IMR-90 (cell line): ENCODE data around the gene SEPTIN2. TPM values are rescaled to one million over a fixed set of nuclear protein-coding genes. Genes with fewer than 3 reads are reported as not detected.

ENCODE experiments used
- ATAC-seq: fragments of 200-7000 bp; cut with Tn5 transposase; 2 replicates; pipeline ENCODE4 v1.9.1; 2020; ENCODE audit warnings: low read depth, mild to moderate bottlenecking, moderate library complexity
- BruUV-seq: library from RNA; stranded (reverse); fragments of 400-500 nt; replicated peaks from 2 replicates; lab custom pipeline; 2021; lab: Mats Ljungman, UMichigan
- CTCF ChIA-PET: fragments of 300-600 bp; formaldehyde crosslinking; extraction: SDS; loops from one replicate; lab custom pipeline; 2021; ENCODE audit warnings: antibody characterized with exemption; lab: Yijun Ruan, JAX
- POLR2A ChIA-PET: fragments of 300-600 bp; sonication (Branson Sonifier 250); formaldehyde crosslinking; loops from one replicate; lab custom pipeline; 2022; ENCODE audit warnings: antibody characterized with exemption; ENCODE audit not compliant: unreplicated experiment; lab: Charles Lee
- DNase-seq: peaks from one replicate; pipeline ENCODE4 v3.0.0; 2013
- H2AFZ ChIP-seq: replicated peaks from 2 replicates; pipeline ENCODE3; 2013; ENCODE audit warnings: low read length, mild to moderate bottlenecking; ENCODE audit not compliant: poor library complexity
- H2AK5ac ChIP-seq: 2 replicates; pipeline ENCODE4 v1.6.1; 2013; ENCODE audit warnings: low read depth, low read length, inconsistent platforms
- H2AK9ac ChIP-seq: replicated peaks from 2 replicates; pipeline ENCODE3; 2013; ENCODE audit warnings: mild to moderate bottlenecking, low read depth, low read length, moderate library complexity; ENCODE audit not compliant: poor library complexity
- H2BK120ac ChIP-seq: 2 replicates; pipeline ENCODE4 v1.6.1; 2013; ENCODE audit warnings: low read depth, low read length, inconsistent platforms
- H2BK15ac ChIP-seq: 3 replicates; pipeline ENCODE4 v1.6.1; 2013; ENCODE audit warnings: low read depth, low read length, inconsistent platforms
- H2BK20ac ChIP-seq: 2 replicates; pipeline ENCODE4 v1.6.1; 2013; ENCODE audit warnings: low read depth, mild to moderate bottlenecking, inconsistent platforms, low read length, moderate library complexity
- H2BK5ac ChIP-seq: 2 replicates; pipeline ENCODE4 v1.6.1; 2013; ENCODE audit warnings: mild to moderate bottlenecking, low read depth, low read length, inconsistent platforms; ENCODE audit not compliant: poor library complexity, severe bottlenecking
- H3K14ac ChIP-seq: replicated peaks from 2 replicates; pipeline ENCODE4 v1.6.1; 2013; ENCODE audit warnings: low read depth, low read length, inconsistent platforms
- H3K18ac ChIP-seq: 2 replicates; pipeline ENCODE4 v1.6.1; 2013; ENCODE audit warnings: low read depth, low read length, control low read depth
- H3K23ac ChIP-seq: 2 replicates; pipeline ENCODE4 v1.6.1; 2013; ENCODE audit warnings: low read depth, low read length, inconsistent platforms
- H3K27ac ChIP-seq: 2 replicates; pipeline ENCODE4 v1.5.1; 2013; ENCODE audit warnings: mild to moderate bottlenecking, control low read depth, low read length; ENCODE audit not compliant: insufficient read depth
- H3K27me3 ChIP-seq: 2 replicates; pipeline ENCODE4 v1.6.1; 2013; ENCODE audit warnings: low read length; ENCODE audit not compliant: control insufficient read depth, insufficient read depth
- H3K36me3 ChIP-seq: 2 replicates; pipeline ENCODE4 v1.6.1; 2013; ENCODE audit warnings: low read length, mixed read lengths; ENCODE audit not compliant: control insufficient read depth, insufficient read depth
- H3K4ac ChIP-seq: 2 replicates; pipeline ENCODE4 v1.6.1; 2013; ENCODE audit warnings: low read depth, low read length, inconsistent platforms
- H3K4me1 ChIP-seq: 2 replicates; pipeline ENCODE4 v1.6.1; 2013; ENCODE audit warnings: low read length, mixed read lengths; ENCODE audit not compliant: control insufficient read depth, insufficient read depth
- H3K4me2 ChIP-seq: 2 replicates; pipeline ENCODE4 v1.6.1; 2013; ENCODE audit warnings: low read depth, mild to moderate bottlenecking, control low read depth, low read length, moderate library complexity
- H3K4me3 ChIP-seq: 2 replicates; pipeline ENCODE4 v1.5.1; 2013; ENCODE audit warnings: low read depth, mild to moderate bottlenecking, control low read depth, low read length, moderate library complexity; ENCODE audit not compliant: insufficient read depth
- H3K56ac ChIP-seq: 2 replicates; pipeline ENCODE4 v1.6.1; 2013; ENCODE audit warnings: low read length, inconsistent platforms; ENCODE audit not compliant: insufficient read depth; ENCODE audit errors: extremely low read depth
- H3K79me1 ChIP-seq, 2 experiments: 2 replicates each; pipeline ENCODE4 v1.6.1; 2013; ENCODE audit warnings: low read length in 2 of 2, inconsistent platforms in 1 of 2, low read depth in 1 of 2
- H3K9ac ChIP-seq: 2 replicates; pipeline ENCODE4 v1.6.1; 2013; ENCODE audit warnings: low read depth, low read length, control low read depth
- H3K9me1 ChIP-seq: 2 replicates; pipeline ENCODE4 v1.6.1; 2013; ENCODE audit warnings: low read length, inconsistent platforms; ENCODE audit not compliant: insufficient read depth
- H3K9me3 ChIP-seq: 2 replicates; pipeline ENCODE4 v1.6.1; 2013; ENCODE audit warnings: low read length; ENCODE audit not compliant: control insufficient read depth, insufficient read depth
- H4K20me1 ChIP-seq: 2 replicates; pipeline ENCODE4 v1.6.1; 2013; ENCODE audit warnings: low read length, inconsistent platforms; ENCODE audit not compliant: insufficient read depth
- H4K5ac ChIP-seq: 2 replicates; pipeline ENCODE4 v1.6.1; 2013; ENCODE audit warnings: mild to moderate bottlenecking, low read depth, low read length, control low read depth
- H4K8ac ChIP-seq, 2 experiments: 2 replicates each; pipeline ENCODE4 v1.6.1; 2013; ENCODE audit warnings: low read depth in 2 of 2, low read length in 2 of 2, control low read depth in 1 of 2, inconsistent platforms in 1 of 2
- H4K91ac ChIP-seq: 2 replicates; pipeline ENCODE4 v1.6.1; 2013; ENCODE audit warnings: low read depth, low read length, inconsistent platforms; ENCODE audit not compliant: insufficient read depth
- CEBPB ChIP-seq: IDR thresholded peaks from 2 replicates; pipeline ENCODE4 v1.6.1; 2012; ENCODE audit warnings: low read depth, low read length, improper control_type of control experiment
- CHD1 ChIP-seq: IDR thresholded peaks from 2 replicates; pipeline ENCODE4 v1.6.1; 2012; ENCODE audit warnings: low read depth, low read length, improper control_type of control experiment
- FOS ChIP-seq: fragments of 150-350 bp; IDR thresholded peaks from 2 replicates; pipeline ENCODE4 v1.6.1; 2016; ENCODE audit warnings: low read depth, low read length
- MAFK ChIP-seq: IDR thresholded peaks from 2 replicates; pipeline ENCODE4 v1.6.1; 2012; ENCODE audit warnings: low read depth, low read length, improper control_type of control experiment
- MAZ ChIP-seq: IDR thresholded peaks from 2 replicates; pipeline ENCODE4 v1.6.1; 2012; ENCODE audit warnings: low read depth, mild to moderate bottlenecking, low read length, improper control_type of control experiment, moderate library complexity, borderline replicate concordance
- MXI1 ChIP-seq: IDR thresholded peaks from 2 replicates; pipeline ENCODE4 v1.6.1; 2012; ENCODE audit warnings: low read depth, mild to moderate bottlenecking, low read length, moderate library complexity, borderline replicate concordance
- NFE2L2 ChIP-seq: fragments of 150-350 bp; IDR thresholded peaks from 2 replicates; pipeline ENCODE4 v1.6.1; 2016; ENCODE audit warnings: low read depth, mild to moderate bottlenecking, low read length
- POLR2A ChIP-seq: IDR thresholded peaks from 2 replicates; pipeline ENCODE4 v1.6.1; 2012; ENCODE audit warnings: mild to moderate bottlenecking, low read depth, low read length
- RAD21 ChIP-seq: IDR thresholded peaks from 2 replicates; pipeline ENCODE4 v1.6.1; 2012; ENCODE audit warnings: low read length, improper control_type of control experiment
- RCOR1 ChIP-seq: IDR thresholded peaks from 2 replicates; pipeline ENCODE4 v1.6.1; 2012; ENCODE audit warnings: mild to moderate bottlenecking, low read length, improper control_type of control experiment; ENCODE audit not compliant: insufficient replicate concordance
- SMC3 ChIP-seq: fragments of 150-350 bp; IDR thresholded peaks from 2 replicates; pipeline ENCODE4 v1.6.1; 2016; ENCODE audit warnings: low read depth, mild to moderate bottlenecking, antibody characterized with exemption, low read length, moderate library complexity
- WGBS, 2 experiments: methylation state at CpG; one replicate each; pipeline versions ENCODE4 v1.1.5 to v1.1.7; 2013; ENCODE audit warnings: missing lambda C conversion rate in 2 of 2; ENCODE audit not compliant: insufficient read length in 1 of 2; ENCODE audit errors: extremely low coverage in 2 of 2; 5-methylcytosine and 5-hydroxymethylcytosine counted together
- dilution Hi-C: fragments of 300-500 bp; cut with HindIII; formaldehyde crosslinking; loops from one replicate; pipeline ENCODE4 v1.14.3; 2018; ENCODE audit warnings: low sequenced_read_pairs; ENCODE audit not compliant: unreplicated experiment
- in situ Hi-C: fragments of 300-500 bp; cut with MboI; formaldehyde crosslinking; loops from 3 replicates; pipeline ENCODE4 v1.14.3; 2019; ENCODE audit warnings: low sequenced_read_pairs, inconsistent platforms, mixed read lengths
- intact Hi-C: fragments of 100-400 bp; cut with micrococcal nuclease; formaldehyde crosslinking; loops from 2 replicates; pipeline ENCODE4 v1.10.0; 2022
- polyA plus RNA-seq, 3 experiments: library from polyadenylated mRNA; depleted of rRNA; stranded (reverse); fragments of >200 nt; gene quantifications; 2 replicates each; pipeline ENCODE4 v1.2.3, GENCODE V29; 2012; ENCODE audit warnings: low replicate concordance in 1 of 3
- total RNA-seq: library from RNA; depleted of rRNA; stranded (reverse); fragments of >200 nt; gene quantifications from 2 replicates; pipeline ENCODE4 v1.2.3, GENCODE V29; 2012
- TF ChIP-seq, protein P1 (sequence below): fragments of 150-350 bp; IDR thresholded peaks from 2 replicates; pipeline ENCODE4 v1.6.1; 2017; ENCODE audit warnings: mild to moderate bottlenecking, antibody characterized with exemption, low read length, low read depth
- TF ChIP-seq, protein P2 (sequence below): fragments of 150-350 bp; IDR thresholded peaks from 2 replicates; pipeline ENCODE4 v1.6.1; 2016; ENCODE audit warnings: low read depth, mild to moderate bottlenecking, low read length, moderate library complexity, borderline replicate concordance
- TF ChIP-seq, protein P3 (sequence below): conservative IDR thresholded peaks from 2 replicates; pipeline ENCODE4 v1.5.1; 2012; ENCODE audit warnings: mild to moderate bottlenecking, low read depth, low read length, improper control_type of control experiment

Gene SEPTIN2
- total and polyA plus RNA-seq, 2 of the 4 experiments (the other 2 are of a cell fraction), result 420 to 504 TPM

DNA sequence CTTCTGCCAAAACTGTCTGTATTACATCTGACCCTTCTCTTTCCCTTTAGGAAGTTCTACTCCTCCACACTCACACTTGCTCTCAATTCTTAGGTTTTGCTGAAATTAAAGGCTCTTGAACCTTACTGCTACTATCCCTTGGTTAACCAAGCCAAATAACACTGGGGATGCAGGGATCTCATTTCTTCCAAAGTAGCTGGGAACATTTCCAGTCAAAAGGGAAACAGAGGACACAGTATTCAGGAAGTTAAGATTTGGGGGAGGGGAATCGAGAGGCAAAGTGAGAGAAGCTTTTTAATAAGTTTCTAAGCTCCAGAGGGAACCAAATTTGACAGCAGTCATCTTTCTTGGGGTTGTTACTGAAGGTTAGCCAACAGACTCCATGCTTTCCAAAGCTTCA lies 6.2 kb downstream of the SEPTIN2 start:
- H4K20me1 ChIP-seq, result peaks cover 88% of the 10 kb centered on the region
- H2AK5ac ChIP-seq, result no peak overlapping the region
- no peak overlapping the region for H3K14ac ChIP-seq
- no peak overlapping the region for H4K91ac ChIP-seq
- peaks cover 6% of the 10 kb centered on the region for H3K4me1 ChIP-seq
- H3K4ac ChIP-seq, result no peak overlapping the region
- H3K56ac ChIP-seq, result no peak overlapping the region
- BruUV-seq, result no TSS peak
- no peak overlapping the region for H2AFZ ChIP-seq
- CTCF ChIA-PET, result no interaction called here
- no peak overlapping the region for H4K5ac ChIP-seq
- no peak overlapping the region for H2BK15ac ChIP-seq
- peak overlapping the region; percentile 80; the same call in 1 of the 2 replicates for H3K23ac ChIP-seq
- POLR2A ChIA-PET, result no interaction called here
- peak overlapping the region; percentile 36; the same call in 1 of the 2 replicates for H3K4me2 ChIP-seq
- H3K27ac ChIP-seq, result no peak overlapping the region
- no peak overlapping the region for H2BK5ac ChIP-seq
- no peak overlapping the region for H2BK120ac ChIP-seq
- dilution Hi-C loops, result no loop called here
- no peak overlapping the region for H3K4me3 ChIP-seq
- peaks cover 7 to 42% of the 10 kb centered on the region in 2 experiments; a peak in 3 of 4 replicates for H3K79me1 ChIP-seq
- H3K9me3 ChIP-seq, result no peaks in the 10 kb centered on the region
- no CpG with 5 or more reads among the region's 1 CpG for WGBS, 2 experiments
- DNase-seq, result no peak
- no peak overlapping the region for H2AK9ac ChIP-seq
- intact Hi-C loops, result no loop called here
- no peaks in the 10 kb centered on the region for H3K27me3 ChIP-seq
- no peak overlapping the region for H3K9ac ChIP-seq
- no peak for ATAC-seq
- in situ Hi-C loops, result no loop called here
- no peak overlapping the region for H4K8ac ChIP-seq
- H3K36me3 ChIP-seq, result peaks cover 10% of the 10 kb centered on the region
- TF ChIP-seq MAFK, result no peak
- TF ChIP-seq MAZ, result no peak
- no peak for TF ChIP-seq RCOR1
- no peak for TF ChIP-seq SMC3
- no peak for TF ChIP-seq CHD1
- TF ChIP-seq, protein P1, sequence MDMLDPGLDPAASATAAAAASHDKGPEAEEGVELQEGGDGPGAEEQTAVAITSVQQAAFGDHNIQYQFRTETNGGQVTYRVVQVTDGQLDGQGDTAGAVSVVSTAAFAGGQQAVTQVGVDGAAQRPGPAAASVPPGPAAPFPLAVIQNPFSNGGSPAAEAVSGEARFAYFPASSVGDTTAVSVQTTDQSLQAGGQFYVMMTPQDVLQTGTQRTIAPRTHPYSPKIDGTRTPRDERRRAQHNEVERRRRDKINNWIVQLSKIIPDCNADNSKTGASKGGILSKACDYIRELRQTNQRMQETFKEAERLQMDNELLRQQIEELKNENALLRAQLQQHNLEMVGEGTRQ, result no peak
- TF ChIP-seq POLR2A, result no peak
- TF ChIP-seq, protein P2, sequence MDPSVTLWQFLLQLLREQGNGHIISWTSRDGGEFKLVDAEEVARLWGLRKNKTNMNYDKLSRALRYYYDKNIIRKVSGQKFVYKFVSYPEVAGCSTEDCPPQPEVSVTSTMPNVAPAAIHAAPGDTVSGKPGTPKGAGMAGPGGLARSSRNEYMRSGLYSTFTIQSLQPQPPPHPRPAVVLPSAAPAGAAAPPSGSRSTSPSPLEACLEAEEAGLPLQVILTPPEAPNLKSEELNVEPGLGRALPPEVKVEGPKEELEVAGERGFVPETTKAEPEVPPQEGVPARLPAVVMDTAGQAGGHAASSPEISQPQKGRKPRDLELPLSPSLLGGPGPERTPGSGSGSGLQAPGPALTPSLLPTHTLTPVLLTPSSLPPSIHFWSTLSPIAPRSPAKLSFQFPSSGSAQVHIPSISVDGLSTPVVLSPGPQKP, result no peak
- TF ChIP-seq MXI1, result no peak
- no peak for TF ChIP-seq CEBPB
- TF ChIP-seq, protein P3, sequence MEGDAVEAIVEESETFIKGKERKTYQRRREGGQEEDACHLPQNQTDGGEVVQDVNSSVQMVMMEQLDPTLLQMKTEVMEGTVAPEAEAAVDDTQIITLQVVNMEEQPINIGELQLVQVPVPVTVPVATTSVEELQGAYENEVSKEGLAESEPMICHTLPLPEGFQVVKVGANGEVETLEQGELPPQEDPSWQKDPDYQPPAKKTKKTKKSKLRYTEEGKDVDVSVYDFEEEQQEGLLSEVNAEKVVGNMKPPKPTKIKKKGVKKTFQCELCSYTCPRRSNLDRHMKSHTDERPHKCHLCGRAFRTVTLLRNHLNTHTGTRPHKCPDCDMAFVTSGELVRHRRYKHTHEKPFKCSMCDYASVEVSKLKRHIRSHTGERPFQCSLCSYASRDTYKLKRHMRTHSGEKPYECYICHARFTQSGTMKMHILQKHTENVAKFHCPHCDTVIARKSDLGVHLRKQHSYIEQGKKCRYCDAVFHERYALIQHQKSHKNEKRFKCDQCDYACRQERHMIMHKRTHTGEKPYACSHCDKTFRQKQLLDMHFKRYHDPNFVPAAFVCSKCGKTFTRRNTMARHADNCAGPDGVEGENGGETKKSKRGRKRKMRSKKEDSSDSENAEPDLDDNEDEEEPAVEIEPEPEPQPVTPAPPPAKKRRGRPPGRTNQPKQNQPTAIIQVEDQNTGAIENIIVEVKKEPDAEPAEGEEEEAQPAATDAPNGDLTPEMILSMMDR, result no peak
- TF ChIP-seq NFE2L2, result no peak
- no peak for TF ChIP-seq RAD21
- no peak for TF ChIP-seq FOS
- peaks cover 6% of the 10 kb centered on the region for H3K9me1 ChIP-seq
- no peak overlapping the region for H3K18ac ChIP-seq
- no peak overlapping the region for H2BK20ac ChIP-seq
